GM23338 (cell line): ENCODE results near the gene SEMA6B. TPM values are rescaled to one million over a fixed set of nuclear protein-coding genes. Genes with fewer than 3 reads are reported as not detected.

ENCODE experiments used
- ATAC-seq: fragments of 200-7000 bp; cut with Tn5 transposase; 3 replicates; pipeline ENCODE4 v1.9.1; 2020
- DNase-seq: peaks from one replicate; pipeline ENCODE4 v3.0.0-alpha.2; 2015; ENCODE audit warnings: low spot score
- H2AFZ ChIP-seq: fragments of 200-600 bp; sonication (generic); 2 replicates; pipeline ENCODE4 v1.8.0; 2016; ENCODE audit warnings: antibody characterized with exemption, mild to moderate bottlenecking, moderate library complexity
- H3F3A ChIP-seq: fragments of 200-600 bp; sonication (generic); replicated peaks from 2 replicates; pipeline ENCODE4 v1.8.0; 2017; ENCODE audit warnings: antibody characterized with exemption, mixed run types, low read depth
- H3K27ac ChIP-seq: fragments of 200-600 bp; sonication (generic); 2 replicates; pipeline ENCODE4 v1.6.1; 2016; ENCODE audit warnings: low read depth
- H3K27me3 ChIP-seq: fragments of 200-600 bp; sonication (generic); 2 replicates; pipeline ENCODE4 v1.8.0; 2016; ENCODE audit warnings: mild to moderate bottlenecking, mixed run types, moderate library complexity; ENCODE audit not compliant: insufficient read depth
- H3K36me3 ChIP-seq: fragments of 200-600 bp; sonication (generic); 2 replicates; pipeline ENCODE4 v1.8.0; 2016; ENCODE audit warnings: mild to moderate bottlenecking; ENCODE audit not compliant: insufficient read depth
- H3K4me1 ChIP-seq: fragments of 200-600 bp; sonication (generic); 2 replicates; pipeline ENCODE4 v1.8.0; 2016; ENCODE audit warnings: mild to moderate bottlenecking, moderate library complexity; ENCODE audit not compliant: insufficient read depth
- H3K4me2 ChIP-seq: fragments of 200-600 bp; sonication (generic); 2 replicates; pipeline ENCODE4 v1.7.1; 2017; ENCODE audit warnings: mixed run types
- H3K4me3 ChIP-seq: fragments of 200-600 bp; sonication (generic); 2 replicates; pipeline ENCODE4 v1.6.1; 2016; ENCODE audit warnings: mixed run types
- H3K79me2 ChIP-seq: fragments of 200-600 bp; sonication (generic); replicated peaks from 2 replicates; pipeline ENCODE4 v1.8.0; 2017; ENCODE audit warnings: mild to moderate bottlenecking; ENCODE audit not compliant: insufficient read depth
- H3K9me2 ChIP-seq: fragments of 200-600 bp; sonication (generic); 2 replicates; pipeline ENCODE4 v1.8.0; 2017; ENCODE audit not compliant: insufficient read depth
- H4K20me1 ChIP-seq: fragments of 200-600 bp; sonication (generic); replicated peaks from 2 replicates; pipeline ENCODE4 v1.8.0; 2017; ENCODE audit warnings: mild to moderate bottlenecking; ENCODE audit not compliant: insufficient read depth
- H3K27ac Mint-ChIP-seq: 2 replicates; pipeline ENCODE4 v1.8.0; 2020; ENCODE audit warnings: inconsistent platforms, mild to moderate bottlenecking, moderate library complexity, mixed read lengths
- H3K27me3 Mint-ChIP-seq: 3 replicates; pipeline ENCODE4 v1.8.0; 2022; ENCODE audit warnings: low read depth, mild to moderate bottlenecking, moderate library complexity, mixed read lengths, inconsistent platforms; ENCODE audit not compliant: insufficient read depth, poor library complexity
- H3K36me3 Mint-ChIP-seq: 3 replicates; pipeline ENCODE4 v1.8.0; 2021; ENCODE audit warnings: low read depth, mild to moderate bottlenecking, inconsistent platforms, moderate library complexity, mixed read lengths
- H3K4me1 Mint-ChIP-seq: 3 replicates; pipeline ENCODE4 v1.8.0; 2020; ENCODE audit warnings: mild to moderate bottlenecking, inconsistent platforms, mixed read lengths
- H3K4me3 Mint-ChIP-seq: 3 replicates; pipeline ENCODE4 v1.8.0; 2021; ENCODE audit warnings: moderate library complexity, mild to moderate bottlenecking, inconsistent platforms, mixed read lengths
- H3K9me3 Mint-ChIP-seq: 3 replicates; pipeline ENCODE4 v1.8.0; 2020; ENCODE audit warnings: moderate library complexity, mild to moderate bottlenecking, inconsistent platforms, mixed read lengths
- ETS1 ChIP-seq: IDR thresholded peaks from 2 replicates; pipeline ENCODE4 v1.6.1; 2016; ENCODE audit warnings: antibody characterized with exemption
- EZH2phosphoT487 ChIP-seq: fragments of 200-600 bp; sonication (generic); IDR thresholded peaks from one replicate; pipeline ENCODE4 v1.8.1; 2018; ENCODE audit warnings: antibody characterized with exemption; ENCODE audit not compliant: unreplicated experiment
- JUNB ChIP-seq: IDR thresholded peaks from one replicate; pipeline ENCODE4 v1.6.1; 2016; ENCODE audit warnings: antibody characterized with exemption; ENCODE audit not compliant: unreplicated experiment
- STAT1 ChIP-seq: IDR thresholded peaks from one replicate; pipeline ENCODE4 v1.6.1; 2016; ENCODE audit warnings: antibody characterized with exemption; ENCODE audit not compliant: unreplicated experiment
- ZNF114 ChIP-seq: fragments of 250-450 bp; sonication (Bioruptor Pico); IDR thresholded peaks from 2 replicates; pipeline ENCODE4 v1.5.0; 2020; ENCODE audit warnings: mild to moderate bottlenecking, moderate library complexity
- ZNF331 ChIP-seq: fragments of 250-450 bp; sonication (Bioruptor Pico); IDR thresholded peaks from 2 replicates; pipeline ENCODE4 v1.5.0; 2020; ENCODE audit warnings: low read depth, mild to moderate bottlenecking, moderate library complexity
- polyA plus RNA-seq: library from polyadenylated mRNA; unstranded; fragments of >200 nt; fragmentation: Nextera tagmentation; extraction: Ambion mirVana; gene quantifications from 2 replicates; pipeline ENCODE4 v1.2.1, GENCODE V29; 2016
- total RNA-seq: library from RNA; depleted of rRNA; stranded (reverse); fragments of >200 nt; shearing (Covaris generic); gene quantifications from 2 replicates; pipeline ENCODE4 v1.2.3, GENCODE V29; 2014
- TF ChIP-seq, protein P1 (sequence below), 2 experiments: fragments of 200-600 bp in 1 of 2; sonication (generic) in 1 of 2; conservative IDR thresholded peaks; 2 replicates each; pipeline versions ENCODE4 v1.5.1 to v1.6.1; 2016 to 2017; ENCODE audit warnings: antibody characterized with exemption in 2 of 2, low read depth in 2 of 2, mild to moderate bottlenecking in 2 of 2, moderate library complexity in 1 of 2

The SEMA6B gene
- total and polyA plus RNA-seq, 2 experiments from 2014 or later: 5.3 to 42.7 TPM

DNA sequence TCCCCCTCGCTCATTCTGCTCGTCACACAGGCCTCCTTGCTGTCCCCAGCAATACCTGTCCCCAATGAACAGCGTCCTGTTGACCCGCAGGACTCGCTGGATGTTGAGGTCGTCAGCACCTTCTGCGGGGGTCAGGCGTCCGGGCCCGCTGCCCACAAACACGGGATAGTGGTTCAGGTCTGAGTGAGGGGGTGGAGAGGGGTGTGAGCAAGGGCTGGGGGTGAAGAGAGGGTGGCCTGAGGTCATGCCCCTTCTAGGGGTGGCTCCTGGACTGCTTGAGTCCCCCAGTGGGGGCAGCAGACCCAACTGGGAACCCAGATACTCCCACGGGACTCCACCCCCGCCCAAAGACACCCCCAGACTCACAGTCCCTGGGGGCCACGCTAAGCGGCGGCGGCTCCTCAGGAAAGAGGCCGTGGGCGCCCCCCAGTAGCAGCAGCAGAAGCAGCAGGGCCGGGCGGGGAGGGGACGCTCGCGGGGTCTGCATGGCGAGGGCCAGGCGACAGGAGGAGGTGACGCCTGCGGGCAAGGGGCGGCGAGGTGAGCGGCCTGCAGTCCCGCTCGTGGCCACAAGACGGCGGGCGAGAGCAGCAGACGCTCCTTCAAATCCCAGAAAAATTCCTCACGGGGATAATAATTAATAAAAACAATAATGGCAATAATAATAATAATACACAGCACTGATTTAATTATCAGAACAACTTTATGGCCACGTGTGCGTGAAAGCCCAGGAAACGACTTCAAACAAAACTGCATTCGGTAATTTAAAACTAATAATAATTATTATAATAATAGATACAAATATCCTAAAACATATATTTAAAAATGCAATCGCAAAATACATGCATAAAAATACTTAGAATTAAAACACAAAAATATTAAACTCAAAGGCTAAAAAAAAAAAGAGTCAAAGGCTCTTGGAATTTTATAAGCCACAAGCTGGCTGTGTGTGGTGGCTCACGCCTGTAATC is 1.2 kb downstream of the SEMA6B start:
- H3K36me3 Mint-ChIP-seq: peaks cover 22% of the 10 kb centered on the region
- no peaks in the 10 kb centered on the region for H3K9me3 Mint-ChIP-seq
- ATAC-seq: peak; percentile 32
- Histone ChIP-seq H3K27ac (no peak overlapping the region), H3K4me2 (peak overlapping the region; percentile 60; the same call in 1 of the 2 replicates), H3K4me3 (peak overlapping the region; percentile 30; the same call in 1 of the 2 replicates), H3F3A (peaks cover 9% of the 10 kb centered on the region; the same call in 1 of the 2 replicates), H3K79me2 (no peaks in the 10 kb centered on the region), H3K9me2 (no peaks in the 10 kb centered on the region), H4K20me1 (peaks cover 13% of the 10 kb centered on the region; the same call in 1 of the 2 replicates), H2AFZ (no peak overlapping the region), H3K4me1 (no peaks in the 10 kb centered on the region; the same call in 1 of the 2 replicates), H3K36me3 (no peaks in the 10 kb centered on the region), H3K27me3 (no peaks in the 10 kb centered on the region)
- H3K27ac Mint-ChIP-seq: no peak overlapping the region
- TF ChIP-seq ETS1 (no peak), STAT1 (no peak), EZH2phosphoT487 (no peak), ZNF114 (no peak), JUNB (no peak), ZNF331 (CRISPR knock-in tag) (no peak)
- TF ChIP-seq, protein P1, sequence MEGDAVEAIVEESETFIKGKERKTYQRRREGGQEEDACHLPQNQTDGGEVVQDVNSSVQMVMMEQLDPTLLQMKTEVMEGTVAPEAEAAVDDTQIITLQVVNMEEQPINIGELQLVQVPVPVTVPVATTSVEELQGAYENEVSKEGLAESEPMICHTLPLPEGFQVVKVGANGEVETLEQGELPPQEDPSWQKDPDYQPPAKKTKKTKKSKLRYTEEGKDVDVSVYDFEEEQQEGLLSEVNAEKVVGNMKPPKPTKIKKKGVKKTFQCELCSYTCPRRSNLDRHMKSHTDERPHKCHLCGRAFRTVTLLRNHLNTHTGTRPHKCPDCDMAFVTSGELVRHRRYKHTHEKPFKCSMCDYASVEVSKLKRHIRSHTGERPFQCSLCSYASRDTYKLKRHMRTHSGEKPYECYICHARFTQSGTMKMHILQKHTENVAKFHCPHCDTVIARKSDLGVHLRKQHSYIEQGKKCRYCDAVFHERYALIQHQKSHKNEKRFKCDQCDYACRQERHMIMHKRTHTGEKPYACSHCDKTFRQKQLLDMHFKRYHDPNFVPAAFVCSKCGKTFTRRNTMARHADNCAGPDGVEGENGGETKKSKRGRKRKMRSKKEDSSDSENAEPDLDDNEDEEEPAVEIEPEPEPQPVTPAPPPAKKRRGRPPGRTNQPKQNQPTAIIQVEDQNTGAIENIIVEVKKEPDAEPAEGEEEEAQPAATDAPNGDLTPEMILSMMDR (conservative IDR thresholded peaks at IDR 0.05; ENCODE audit: low read depth in 2 of 2): peak; percentile 82 to 85
- H3K4me3 Mint-ChIP-seq: no peak overlapping the region
- peaks cover 7% of the 10 kb centered on the region; the same call in 2 of the 3 replicates for H3K4me1 Mint-ChIP-seq
- H3K27me3 Mint-ChIP-seq: peaks cover 18% of the 10 kb centered on the region
- DNase-seq: peak; percentile 67

DNA sequence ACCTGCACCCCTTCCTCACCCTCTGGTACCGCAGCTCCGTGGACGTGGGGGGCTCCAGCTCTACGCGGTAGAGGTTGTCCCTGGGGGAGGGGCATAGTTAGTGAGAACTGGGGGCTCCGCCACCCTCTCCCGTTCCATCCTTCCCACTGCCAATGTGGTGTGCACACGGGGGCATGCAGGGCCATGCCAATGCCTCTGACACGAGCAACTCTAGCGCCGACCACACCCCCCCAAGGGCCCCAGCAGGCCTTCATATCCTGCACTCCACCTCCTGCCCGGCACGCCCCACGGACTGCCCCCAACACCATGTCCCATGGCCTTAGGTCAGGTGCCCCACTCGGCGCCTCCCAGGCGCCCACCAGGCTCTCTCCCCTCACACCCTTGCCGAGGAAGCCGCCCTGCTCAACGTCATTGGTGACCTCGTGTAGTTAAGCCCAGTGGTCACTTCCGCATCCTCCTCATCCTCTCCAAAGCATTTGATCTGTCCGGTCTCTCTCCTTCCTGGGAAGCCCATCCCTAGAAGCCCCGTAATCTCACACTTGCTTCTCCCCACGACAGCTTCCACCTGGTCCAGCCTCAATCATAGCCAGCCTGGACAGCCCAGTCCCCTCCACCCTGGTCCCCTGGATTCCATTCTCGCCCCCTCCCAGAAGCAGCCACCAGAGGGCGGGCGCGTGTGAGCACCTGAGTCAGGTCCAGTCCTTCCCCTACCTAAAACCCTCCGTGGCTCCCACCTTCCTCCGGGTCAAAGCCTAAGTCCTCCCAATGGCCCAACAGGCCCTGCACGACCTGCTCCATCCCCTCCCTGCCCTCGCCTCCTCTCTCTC is 2.1 kb downstream of the SEMA6B start:
- no peak overlapping the region for H3K27ac ChIP-seq
- H3K79me2 ChIP-seq: no peaks in the 10 kb centered on the region
- H3K4me2 ChIP-seq: no peak overlapping the region
- H3K27me3 ChIP-seq: no peaks in the 10 kb centered on the region
- no peak overlapping the region for H3K4me3 ChIP-seq
- peaks cover 4% of the 10 kb centered on the region for H3K36me3 ChIP-seq
- Mint-ChIP-seq H3K36me3 (peaks cover 31% of the 10 kb centered on the region), H3K27ac (no peak overlapping the region; the same call in 1 of the 2 replicates), H3K27me3 (peaks cover 18% of the 10 kb centered on the region), H3K4me3 (no peak overlapping the region; the same call in 2 of the 3 replicates), H3K9me3 (no peaks in the 10 kb centered on the region), H3K4me1 (peaks cover 7% of the 10 kb centered on the region; the same call in 2 of the 3 replicates)
- peak; percentile 48 for DNase-seq
- TF ChIP-seq ZNF331 (CRISPR knock-in tag): no peak
- TF ChIP-seq, protein P1 (conservative IDR thresholded peaks at IDR 0.05; ENCODE audit: low read depth in 2 of 2): peak; percentile 50 to 62
- peak; percentile 42 for ATAC-seq
- peaks cover 17% of the 10 kb centered on the region for H4K20me1 ChIP-seq
- H2AFZ ChIP-seq: no peak overlapping the region
- H3K4me1 ChIP-seq: no peaks in the 10 kb centered on the region; the same call in 1 of the 2 replicates
- no peaks in the 10 kb centered on the region for H3K9me2 ChIP-seq
- peaks cover 9% of the 10 kb centered on the region; the same call in 1 of the 2 replicates for H3F3A ChIP-seq
